WTC11 (cell line): ENCODE measurements around the gene DNAJC8. TPM values are rescaled to one million over a fixed set of nuclear protein-coding genes. Genes with fewer than 3 reads are reported as not detected.

Experiments
- ATAC-seq: fragments of 200-7000 bp; cut with Tn5 transposase; 2 replicates; pipeline ENCODE4 v1.10.0; 2021; ENCODE audit warnings: mild to moderate bottlenecking, moderate library complexity
- CTCF ChIA-PET: fragments of 300-600 bp; sonication (Branson Sonifier 250); formaldehyde crosslinking; loops from one replicate; lab custom pipeline; 2021; ENCODE audit warnings: antibody characterized with exemption; lab: Charles Lee
- POLR2A ChIA-PET: fragments of 350-600 bp; sonication (Branson Sonifier 250); formaldehyde crosslinking; loops from one replicate; lab custom pipeline; 2021; ENCODE audit warnings: antibody characterized with exemption; lab: Charles Lee
- DNase-seq: peaks from one replicate; pipeline ENCODE4 v3.0.0; 2021; ENCODE audit warnings: low spot score
- H3K27ac Mint-ChIP-seq: 2 replicates; pipeline ENCODE4 v1.8.0; 2021; ENCODE audit warnings: mixed read lengths
- H3K27me3 Mint-ChIP-seq: 2 replicates; pipeline ENCODE4 v1.8.0; 2021; ENCODE audit warnings: low read depth, mild to moderate bottlenecking, moderate library complexity, mixed read lengths
- H3K36me3 Mint-ChIP-seq: 2 replicates; pipeline ENCODE4 v1.8.0; 2021; ENCODE audit warnings: mixed read lengths
- H3K4me1 Mint-ChIP-seq: 2 replicates; pipeline ENCODE4 v1.8.0; 2022; ENCODE audit warnings: mixed read lengths
- H3K4me3 Mint-ChIP-seq: 2 replicates; pipeline ENCODE4 v1.8.0; 2021; ENCODE audit warnings: mild to moderate bottlenecking, moderate library complexity, mixed read lengths
- H3K9me3 Mint-ChIP-seq: 2 replicates; pipeline ENCODE4 v1.8.0; 2021; ENCODE audit warnings: mixed read lengths
- CBFB ChIP-seq: sonication (generic); formaldehyde crosslinking; IDR thresholded peaks from 2 replicates; pipeline ENCODE4 v1.8.1; 2022; ENCODE audit warnings: mild to moderate bottlenecking, low read depth, missing genetic modification reagents
- CREM ChIP-seq: sonication (generic); formaldehyde crosslinking; IDR thresholded peaks from 2 replicates; pipeline ENCODE4 v1.8.1; 2022; ENCODE audit warnings: mild to moderate bottlenecking, missing genetic modification reagents, moderate library complexity
- ESRRA ChIP-seq: sonication (generic); formaldehyde crosslinking; IDR thresholded peaks from 2 replicates; pipeline ENCODE4 v1.8.1; 2022; ENCODE audit warnings: mild to moderate bottlenecking, missing genetic modification reagents, borderline replicate concordance
- FOXP1 ChIP-seq: sonication (generic); formaldehyde crosslinking; IDR thresholded peaks from 2 replicates; pipeline ENCODE4 v1.8.0; 2022; ENCODE audit warnings: missing genetic modification reagents, mild to moderate bottlenecking, moderate library complexity, borderline replicate concordance
- GABPB1 ChIP-seq: sonication (generic); formaldehyde crosslinking; IDR thresholded peaks from 2 replicates; pipeline ENCODE4 v1.8.1; 2023; ENCODE audit warnings: mild to moderate bottlenecking, missing genetic modification reagents
- IRF2 ChIP-seq: sonication (generic); formaldehyde crosslinking; IDR thresholded peaks from 2 replicates; pipeline ENCODE4 v1.8.0; 2022; ENCODE audit warnings: low read depth, missing genetic modification reagents, borderline replicate concordance
- JUN ChIP-seq: sonication (generic); formaldehyde crosslinking; IDR thresholded peaks from 2 replicates; pipeline ENCODE4 v1.8.0; 2023; ENCODE audit warnings: mild to moderate bottlenecking, missing genetic modification reagents
- NFE2L1 ChIP-seq: sonication (generic); formaldehyde crosslinking; IDR thresholded peaks from 2 replicates; pipeline ENCODE4 v1.8.1; 2023; ENCODE audit warnings: missing genetic modification reagents
- PRDM15 ChIP-seq: sonication (generic); formaldehyde crosslinking; IDR thresholded peaks from 2 replicates; pipeline ENCODE4 v1.8.0; 2022; ENCODE audit warnings: missing genetic modification reagents
- SP1 ChIP-seq: sonication (generic); formaldehyde crosslinking; conservative IDR thresholded peaks from 2 replicates; pipeline ENCODE4 v1.8.1; 2022; ENCODE audit warnings: missing genetic modification reagents
- ZBTB21 ChIP-seq: sonication (generic); formaldehyde crosslinking; IDR thresholded peaks from 2 replicates; pipeline ENCODE4 v1.8.1; 2023; ENCODE audit warnings: mild to moderate bottlenecking, missing genetic modification reagents, borderline replicate concordance
- ZBTB43 ChIP-seq: sonication (generic); formaldehyde crosslinking; IDR thresholded peaks from 2 replicates; pipeline ENCODE4 v1.8.1; 2023; ENCODE audit warnings: mild to moderate bottlenecking, missing genetic modification reagents
- ZNF138 ChIP-seq: sonication (generic); formaldehyde crosslinking; conservative IDR thresholded peaks from 2 replicates; pipeline ENCODE4 v1.8.1; 2022; ENCODE audit warnings: mild to moderate bottlenecking, moderate library complexity, missing genetic modification reagents
- ZNF263 ChIP-seq: sonication (generic); formaldehyde crosslinking; IDR thresholded peaks from 2 replicates; pipeline ENCODE4 v1.8.1; 2022; ENCODE audit warnings: low read depth, mild to moderate bottlenecking, moderate library complexity, missing genetic modification reagents
- ZNF416 ChIP-seq: fragments of 250-450 bp; sonication (Bioruptor Pico); IDR thresholded peaks from 2 replicates; pipeline ENCODE4 v1.9.0; 2021; ENCODE audit warnings: mild to moderate bottlenecking, inconsistent platforms
- ZNF532 ChIP-seq: fragments of 250-450 bp; sonication (Bioruptor Pico); IDR thresholded peaks from 2 replicates; pipeline ENCODE4 v1.9.0; 2021; ENCODE audit warnings: mild to moderate bottlenecking, borderline replicate concordance
- total RNA-seq: library from RNA; stranded (reverse); gene quantifications from 3 replicates; pipeline ENCODE4 v1.2.3, GENCODE V29; 2021
- TF ChIP-seq, protein P1 (sequence below): sonication (generic); formaldehyde crosslinking; IDR thresholded peaks from 2 replicates; pipeline ENCODE4 v1.8.1; 2022; ENCODE audit warnings: mild to moderate bottlenecking, missing genetic modification reagents, moderate library complexity, borderline replicate concordance
- TF ChIP-seq, protein P2 (sequence below): fragments of 250-450 bp; sonication (Bioruptor Pico); IDR thresholded peaks from 2 replicates; pipeline ENCODE4 v1.9.0; 2021; ENCODE audit warnings: moderate library complexity, mild to moderate bottlenecking, inconsistent platforms, borderline replicate concordance
- TF ChIP-seq, protein P3 (sequence below): sonication (generic); formaldehyde crosslinking; IDR thresholded peaks from 2 replicates; pipeline ENCODE4 v1.8.0; 2023; ENCODE audit warnings: mild to moderate bottlenecking, missing genetic modification reagents

Gene DNAJC8
- total RNA-seq, 1 experiment from 2014 or later: 112 TPM

- TF ChIP-seq PRDM15 (CRISPR knock-in tag): no peak
Observed at GRCh38 chr1:28229089-28229488, 3.7 kb downstream of the DNAJC8 start (continued).

GRCh38 chr1:28213315-28213714, 19.5 kb downstream of the DNAJC8 start:
- H3K4me1 Mint-ChIP-seq: peaks cover 6% of the 10 kb centered on the region
- no peak for DNase-seq
- peaks cover 28% of the 10 kb centered on the region for H3K36me3 Mint-ChIP-seq
- POLR2A ChIA-PET: interaction anchor here (0.8 kb wide), 1 partner anchor 18 kb away, joined by 3 read pairs; no protein-coding TSS in a partner anchor
- CTCF ChIA-PET: interaction anchor here (1.6 kb wide), 1 partner anchor 122 kb away, joined by 7 read pairs; no protein-coding TSS in a partner anchor
- no peak for ATAC-seq
- no peaks in the 10 kb centered on the region for H3K9me3 Mint-ChIP-seq
- no peak overlapping the region for H3K4me3 Mint-ChIP-seq
- no peaks in the 10 kb centered on the region for H3K27me3 Mint-ChIP-seq
- no peak overlapping the region for H3K27ac Mint-ChIP-seq
- no peak for TF ChIP-seq ESRRA (CRISPR knock-in tag)
- no peak for TF ChIP-seq CBFB (CRISPR knock-in tag)
- TF ChIP-seq, protein P1, sequence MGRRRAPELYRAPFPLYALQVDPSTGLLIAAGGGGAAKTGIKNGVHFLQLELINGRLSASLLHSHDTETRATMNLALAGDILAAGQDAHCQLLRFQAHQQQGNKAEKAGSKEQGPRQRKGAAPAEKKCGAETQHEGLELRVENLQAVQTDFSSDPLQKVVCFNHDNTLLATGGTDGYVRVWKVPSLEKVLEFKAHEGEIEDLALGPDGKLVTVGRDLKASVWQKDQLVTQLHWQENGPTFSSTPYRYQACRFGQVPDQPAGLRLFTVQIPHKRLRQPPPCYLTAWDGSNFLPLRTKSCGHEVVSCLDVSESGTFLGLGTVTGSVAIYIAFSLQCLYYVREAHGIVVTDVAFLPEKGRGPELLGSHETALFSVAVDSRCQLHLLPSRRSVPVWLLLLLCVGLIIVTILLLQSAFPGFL (CRISPR knock-in tag): no peak
- no peak for TF ChIP-seq NFE2L1
- TF ChIP-seq SP1 (CRISPR knock-in tag): no peak
- no peak for TF ChIP-seq ZNF416 (CRISPR knock-in tag)
- TF ChIP-seq, protein P2, sequence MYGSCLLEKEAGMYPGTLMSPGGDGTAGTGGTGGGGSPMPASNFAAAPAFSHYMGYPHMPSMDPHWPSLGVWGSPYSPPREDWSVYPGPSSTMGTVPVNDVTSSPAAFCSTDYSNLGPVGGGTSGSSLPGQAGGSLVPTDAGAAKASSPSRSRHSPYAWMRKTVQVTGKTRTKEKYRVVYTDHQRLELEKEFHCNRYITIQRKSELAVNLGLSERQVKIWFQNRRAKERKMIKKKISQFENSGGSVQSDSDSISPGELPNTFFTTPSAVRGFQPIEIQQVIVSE (CRISPR knock-in tag): no peak
- no peak for TF ChIP-seq ZNF263 (CRISPR knock-in tag)
- no peak for TF ChIP-seq GABPB1
- no peak for TF ChIP-seq ZNF138 (CRISPR knock-in tag)
- no peak for TF ChIP-seq FOXP1 (CRISPR knock-in tag)
- TF ChIP-seq JUN (CRISPR knock-in tag): no peak
- no peak for TF ChIP-seq CREM (CRISPR knock-in tag)
- no peak for TF ChIP-seq ZBTB43 (CRISPR knock-in tag)

DNA sequence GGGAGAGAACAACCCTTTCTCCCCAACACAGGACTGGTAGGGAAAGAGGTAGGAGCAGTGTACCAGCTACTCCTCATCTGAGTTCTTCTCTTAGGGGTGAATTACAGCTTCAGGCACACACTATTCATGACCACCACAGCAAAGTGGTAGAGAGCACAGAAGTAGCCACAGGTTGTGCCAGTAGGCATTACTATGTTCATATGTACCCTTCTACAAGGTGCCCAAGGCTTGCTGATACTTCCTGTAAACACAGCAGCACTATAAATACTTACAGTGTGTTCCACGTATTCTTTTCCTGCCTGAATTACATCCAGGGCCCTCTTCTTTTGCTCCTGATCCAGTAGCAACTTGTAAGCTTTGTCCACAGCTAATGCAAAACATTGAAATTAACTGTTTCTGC, 23.1 kb downstream of the DNAJC8 start:
- Mint-ChIP-seq H3K27me3 (no peaks in the 10 kb centered on the region), H3K9me3 (no peaks in the 10 kb centered on the region), H3K4me1 (peaks cover 6% of the 10 kb centered on the region), H3K36me3 (peaks cover 34% of the 10 kb centered on the region), H3K27ac (0 out of 2 replicates have a peak overlapping the region, but pooled peaks have one; percentile 54), H3K4me3 (no peak overlapping the region)
- DNase-seq: no peak
- ChIA-PET CTCF (interaction anchor here (0.7 to 2.1 kb wide), 17 partner anchors 10 to 351 kb away, joined by 3 to 50 read pairs (median 4); partner anchors contain the start of genes EYA3 and PTAFR), POLR2A (interaction anchor here (0.7 kb wide), 1 partner anchor 121 kb away, joined by 10 read pairs; the partner anchor contains the start of gene EYA3)
- ATAC-seq: no peak
- TF ChIP-seq ZBTB21 (CRISPR knock-in tag) (no peak), ZNF532 (CRISPR knock-in tag) (no peak), IRF2 (CRISPR knock-in tag) (no peak)
- TF ChIP-seq, protein P3, sequence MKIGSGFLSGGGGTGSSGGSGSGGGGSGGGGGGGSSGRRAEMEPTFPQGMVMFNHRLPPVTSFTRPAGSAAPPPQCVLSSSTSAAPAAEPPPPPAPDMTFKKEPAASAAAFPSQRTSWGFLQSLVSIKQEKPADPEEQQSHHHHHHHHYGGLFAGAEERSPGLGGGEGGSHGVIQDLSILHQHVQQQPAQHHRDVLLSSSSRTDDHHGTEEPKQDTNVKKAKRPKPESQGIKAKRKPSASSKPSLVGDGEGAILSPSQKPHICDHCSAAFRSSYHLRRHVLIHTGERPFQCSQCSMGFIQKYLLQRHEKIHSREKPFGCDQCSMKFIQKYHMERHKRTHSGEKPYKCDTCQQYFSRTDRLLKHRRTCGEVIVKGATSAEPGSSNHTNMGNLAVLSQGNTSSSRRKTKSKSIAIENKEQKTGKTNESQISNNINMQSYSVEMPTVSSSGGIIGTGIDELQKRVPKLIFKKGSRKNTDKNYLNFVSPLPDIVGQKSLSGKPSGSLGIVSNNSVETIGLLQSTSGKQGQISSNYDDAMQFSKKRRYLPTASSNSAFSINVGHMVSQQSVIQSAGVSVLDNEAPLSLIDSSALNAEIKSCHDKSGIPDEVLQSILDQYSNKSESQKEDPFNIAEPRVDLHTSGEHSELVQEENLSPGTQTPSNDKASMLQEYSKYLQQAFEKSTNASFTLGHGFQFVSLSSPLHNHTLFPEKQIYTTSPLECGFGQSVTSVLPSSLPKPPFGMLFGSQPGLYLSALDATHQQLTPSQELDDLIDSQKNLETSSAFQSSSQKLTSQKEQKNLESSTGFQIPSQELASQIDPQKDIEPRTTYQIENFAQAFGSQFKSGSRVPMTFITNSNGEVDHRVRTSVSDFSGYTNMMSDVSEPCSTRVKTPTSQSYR (CRISPR knock-in tag): no peak
